Measurements from ENCODE around the gene TBC1D4.

DNA sequence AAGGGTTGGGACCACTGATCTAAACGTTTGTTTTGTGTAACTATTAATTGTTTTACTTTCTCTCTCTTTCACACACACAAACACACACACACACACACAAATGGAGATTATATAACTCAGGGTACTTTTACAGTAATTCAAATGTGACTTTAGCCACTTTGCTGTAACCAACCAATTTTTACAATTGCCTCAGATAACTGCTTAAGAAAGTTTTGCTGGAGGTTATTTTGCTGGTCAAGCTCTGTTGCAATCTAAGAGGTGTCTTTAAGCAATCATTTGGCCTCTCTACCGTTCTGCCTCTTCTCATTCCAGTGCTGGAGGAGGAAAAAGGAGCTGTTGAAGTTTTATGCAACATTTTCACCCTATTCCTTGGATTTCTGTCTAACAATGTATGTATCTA, 63.0 kb downstream of the TBC1D4 start:
- TF ChIP-seq, protein P1, sequence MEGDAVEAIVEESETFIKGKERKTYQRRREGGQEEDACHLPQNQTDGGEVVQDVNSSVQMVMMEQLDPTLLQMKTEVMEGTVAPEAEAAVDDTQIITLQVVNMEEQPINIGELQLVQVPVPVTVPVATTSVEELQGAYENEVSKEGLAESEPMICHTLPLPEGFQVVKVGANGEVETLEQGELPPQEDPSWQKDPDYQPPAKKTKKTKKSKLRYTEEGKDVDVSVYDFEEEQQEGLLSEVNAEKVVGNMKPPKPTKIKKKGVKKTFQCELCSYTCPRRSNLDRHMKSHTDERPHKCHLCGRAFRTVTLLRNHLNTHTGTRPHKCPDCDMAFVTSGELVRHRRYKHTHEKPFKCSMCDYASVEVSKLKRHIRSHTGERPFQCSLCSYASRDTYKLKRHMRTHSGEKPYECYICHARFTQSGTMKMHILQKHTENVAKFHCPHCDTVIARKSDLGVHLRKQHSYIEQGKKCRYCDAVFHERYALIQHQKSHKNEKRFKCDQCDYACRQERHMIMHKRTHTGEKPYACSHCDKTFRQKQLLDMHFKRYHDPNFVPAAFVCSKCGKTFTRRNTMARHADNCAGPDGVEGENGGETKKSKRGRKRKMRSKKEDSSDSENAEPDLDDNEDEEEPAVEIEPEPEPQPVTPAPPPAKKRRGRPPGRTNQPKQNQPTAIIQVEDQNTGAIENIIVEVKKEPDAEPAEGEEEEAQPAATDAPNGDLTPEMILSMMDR (IDR thresholded peaks at IDR 0.05) = no peak
- no peak for TF ChIP-seq POLR2AphosphoS5 (IDR thresholded peaks at IDR 0.05)
